ENCODE results near the gene LARP4B. TPM values are rescaled to one million over a fixed set of nuclear protein-coding genes. Genes with fewer than 3 reads are reported as not detected.

LARP4B gene
- 15.2 and 24.3 TPM in 2 replicates for total RNA-seq (2014; rRNA removed; shearing (Covaris generic))

DNA sequence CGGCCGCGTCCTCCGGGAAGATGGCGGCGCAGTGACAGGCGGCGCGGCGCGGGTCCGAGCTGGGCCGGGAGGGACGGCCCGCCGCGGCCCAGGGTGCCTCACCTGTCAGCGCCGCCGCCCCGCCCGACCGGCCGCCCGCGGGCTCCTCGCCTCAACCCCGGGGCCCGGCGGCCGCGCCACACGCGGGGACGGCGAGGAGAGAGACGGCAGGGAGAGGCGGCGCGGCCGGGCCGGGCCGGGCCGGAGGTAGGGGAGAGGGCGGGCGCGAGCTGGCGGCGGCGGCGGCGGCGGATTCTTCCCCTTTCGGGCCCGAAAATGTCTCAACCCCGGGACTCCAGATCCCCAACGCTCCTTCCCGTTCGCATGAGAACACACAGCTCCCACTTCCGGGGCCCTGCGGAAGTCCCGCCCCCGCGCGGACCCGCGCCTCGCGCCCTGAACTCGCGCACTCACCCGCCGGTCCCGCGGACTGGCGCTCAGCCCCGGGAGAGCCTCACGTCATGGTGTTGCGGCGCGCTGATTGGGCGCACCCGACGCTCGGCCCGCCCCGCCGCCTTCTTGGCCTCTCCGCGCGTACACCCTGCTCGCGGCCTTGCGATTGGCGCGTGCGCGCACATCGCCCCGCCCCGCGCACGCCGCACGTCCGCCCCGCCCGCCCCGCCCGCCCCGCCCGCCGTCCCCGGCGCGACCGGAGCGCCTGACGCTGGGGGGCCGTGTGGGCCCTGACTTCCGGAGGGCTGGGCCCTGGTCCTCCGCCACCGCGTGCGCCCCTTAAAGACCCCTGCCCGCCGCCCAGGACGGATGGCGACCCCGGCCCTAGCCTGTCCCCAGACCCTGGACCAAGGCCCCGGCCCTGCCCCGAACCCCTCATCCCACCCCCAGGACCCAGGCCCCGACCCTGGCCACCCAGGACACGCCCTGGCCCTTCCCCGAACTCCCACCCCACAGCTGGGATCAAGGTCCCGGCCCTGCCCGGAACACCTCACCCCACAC is at the start of gene LARP4B:
LARP4B (minus strand) TSS at position 380 of the 993 bp plus-strand sequence. CDS start 45,984 bp downstream, outside the sequence.
- in situ Hi-C loops (cut with HindIII; ENCODE audit: low sequenced_read_pairs): no loop called here

DNA sequence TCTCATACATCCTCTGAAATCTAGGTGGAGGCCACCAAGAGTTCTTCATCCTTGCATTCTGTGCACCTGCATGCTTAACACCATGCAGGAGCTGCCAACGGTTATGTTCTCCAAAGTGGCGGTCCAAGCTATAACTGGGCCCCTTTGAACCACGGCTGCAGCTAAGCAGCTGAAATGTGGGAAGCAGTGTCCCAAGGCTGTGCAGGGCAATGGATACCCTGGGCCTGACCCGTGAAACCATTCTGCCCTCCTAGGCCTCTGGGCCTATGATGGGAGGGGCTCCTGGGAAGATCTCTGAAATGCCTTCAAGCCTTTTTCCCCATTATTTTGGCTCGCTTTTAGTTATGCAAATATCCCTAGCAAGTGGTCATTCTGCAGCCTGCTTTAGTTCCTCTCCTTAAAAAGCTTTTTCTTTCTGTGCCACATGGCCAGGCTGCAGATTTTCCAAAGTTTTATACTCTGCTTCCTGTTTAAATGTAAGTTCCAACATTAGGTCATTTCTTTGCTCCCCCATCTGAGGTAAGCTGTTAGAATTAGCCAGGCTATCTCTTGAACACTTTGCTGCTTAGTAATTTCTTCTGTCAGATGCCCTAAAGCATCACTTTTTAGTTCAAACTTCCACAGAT is 49.1 kb upstream of the LARP4B start:
- in situ Hi-C loops (cut with HindIII; ENCODE audit: low sequenced_read_pairs): loop anchor here (10.0 kb wide), 1 partner anchor 136 kb away; no protein-coding TSS in a partner anchor
- no peak for DNase-seq (ENCODE audit: low spot score)

More for the DNA sequence above, at the start of gene LARP4B:
- peak; percentile 96 for DNase-seq (ENCODE audit: low spot score)

DNA sequence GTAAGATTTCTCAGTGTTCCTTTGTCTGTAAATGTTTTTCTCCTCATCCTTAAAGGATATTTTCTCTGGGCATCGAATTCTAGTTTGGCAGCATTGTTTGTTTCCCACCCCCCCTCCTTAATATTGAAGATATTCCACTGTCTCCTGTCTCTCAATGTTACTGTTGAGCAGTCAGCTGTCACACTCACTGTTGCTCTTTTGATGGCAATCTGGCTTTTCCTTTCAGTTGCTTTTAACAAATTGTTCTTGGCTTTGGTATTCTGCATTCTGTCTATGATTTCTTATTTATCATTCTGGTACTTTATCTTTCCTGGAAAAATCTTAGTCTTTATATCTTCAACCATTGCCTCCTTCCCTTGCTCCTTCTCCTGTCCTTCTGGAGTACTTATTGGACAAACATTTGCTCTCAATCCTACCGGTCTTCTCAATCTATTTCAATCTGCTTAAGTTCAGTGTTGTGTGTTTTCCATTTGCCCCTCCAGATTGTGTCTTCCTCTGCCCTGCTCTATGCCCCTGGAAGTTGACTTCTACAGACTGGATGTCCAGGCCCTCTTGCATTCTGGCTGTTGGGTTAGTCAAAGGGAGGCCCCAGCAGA is 47.4 kb upstream of the LARP4B start:
- in situ Hi-C loops (cut with HindIII; ENCODE audit: low sequenced_read_pairs): no loop called here
- no peak for DNase-seq (ENCODE audit: low spot score)

DNA sequence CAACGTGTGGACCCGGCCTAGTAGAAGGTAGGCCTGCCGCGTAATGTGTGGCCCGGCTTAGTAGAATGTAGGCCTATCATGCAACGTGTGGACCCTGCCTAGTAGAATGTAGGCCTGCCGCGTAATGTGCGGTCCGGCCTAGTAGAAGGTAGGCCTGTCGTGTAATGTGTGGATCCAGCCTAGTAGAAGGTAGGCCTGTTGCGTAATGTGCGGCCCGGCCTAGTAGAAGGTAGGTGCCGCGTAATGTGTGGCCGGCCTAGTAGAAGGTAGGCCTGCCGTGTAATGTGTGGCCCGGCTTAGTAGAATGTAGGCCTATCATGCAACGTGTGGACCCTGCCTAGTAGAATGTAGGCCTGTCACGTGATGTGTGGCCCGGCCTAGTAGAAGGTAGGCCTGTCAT is 44.8 kb upstream of the LARP4B start:
- no peak for DNase-seq (ENCODE audit: low spot score)
- in situ Hi-C loops (cut with HindIII; ENCODE audit: low sequenced_read_pairs): no loop called here

DNA sequence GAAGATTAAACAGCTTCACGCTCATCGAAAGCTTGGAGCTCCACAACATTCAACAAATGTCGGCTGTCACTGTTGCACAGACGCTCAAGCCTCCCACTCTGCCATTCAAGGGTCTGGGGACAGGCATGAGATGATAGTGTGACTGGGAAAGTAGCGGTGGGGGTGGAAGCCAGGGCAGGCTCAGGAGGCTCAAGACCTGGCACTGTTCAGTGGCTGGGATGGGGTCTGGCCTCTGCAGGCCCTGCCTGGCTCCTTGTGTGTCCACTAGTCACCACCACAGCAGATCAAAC is 43.2 kb upstream of the LARP4B start:
- in situ Hi-C loops (cut with HindIII; ENCODE audit: low sequenced_read_pairs): no loop called here

DNA sequence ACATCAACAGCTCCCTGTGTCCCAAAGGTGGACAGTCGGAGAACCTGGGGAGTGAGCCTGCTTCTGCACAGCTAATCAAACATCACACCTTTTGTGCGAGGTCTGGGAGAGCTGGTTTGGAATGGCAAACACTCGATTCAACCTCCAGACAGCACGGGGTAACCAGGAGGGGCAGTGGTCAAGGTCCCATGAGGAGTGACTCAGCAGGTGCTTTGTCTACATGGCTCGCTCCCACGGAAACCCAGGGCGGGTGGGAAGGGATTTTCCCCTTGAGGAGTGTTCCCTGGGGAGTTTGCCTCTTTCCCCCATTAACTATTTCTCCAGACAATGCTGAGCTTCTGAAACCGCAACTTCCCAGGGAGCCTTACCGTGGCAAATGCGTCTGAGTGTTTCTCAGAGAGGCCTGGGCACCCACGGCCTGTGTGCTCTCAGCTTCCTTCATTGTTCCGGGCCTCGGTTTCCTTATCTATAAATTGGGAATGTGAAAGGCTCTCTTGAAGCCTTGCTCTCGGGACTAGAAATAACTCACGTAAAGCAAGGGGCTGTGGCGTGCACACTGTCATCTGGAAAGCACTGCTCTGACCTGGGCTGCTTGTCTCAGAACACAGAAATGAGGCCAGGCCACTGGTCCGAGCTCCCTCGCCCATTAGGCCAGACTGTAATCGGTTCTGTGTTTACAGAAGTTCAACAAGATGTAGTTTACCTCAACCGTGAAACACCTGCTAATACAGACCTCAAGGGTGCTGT is 42.7 kb upstream of the LARP4B start:
- no peak for DNase-seq (ENCODE audit: low spot score)
- in situ Hi-C loops (cut with HindIII; ENCODE audit: low sequenced_read_pairs): no loop called here

More for the DNA sequence above, 43.2 kb upstream of the LARP4B start:
- no peak for DNase-seq (ENCODE audit: low spot score)

DNA sequence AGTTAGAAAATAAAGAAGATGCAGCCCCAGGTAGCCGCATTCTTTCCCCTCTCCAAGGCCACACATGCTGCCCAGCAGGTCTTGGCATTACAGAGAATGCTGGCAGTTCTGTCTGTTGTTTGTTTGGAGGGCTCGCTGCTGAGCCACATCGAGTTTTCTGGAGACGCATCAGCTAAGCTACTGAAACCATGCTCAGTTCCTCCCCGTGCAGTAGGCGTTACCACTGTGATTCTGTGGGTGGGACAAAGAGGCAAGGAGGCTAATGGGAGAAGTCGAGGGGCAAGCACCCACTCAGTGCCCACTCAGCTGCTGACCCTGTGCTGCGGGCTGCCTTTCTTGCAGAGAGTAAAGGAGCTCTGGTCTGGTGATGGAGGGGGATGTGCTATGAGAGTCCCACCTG is 41.3 kb upstream of the LARP4B start:
- DNase-seq (ENCODE audit: low spot score): peak; percentile 89
- in situ Hi-C loops (cut with HindIII; ENCODE audit: low sequenced_read_pairs): no loop called here

DNA sequence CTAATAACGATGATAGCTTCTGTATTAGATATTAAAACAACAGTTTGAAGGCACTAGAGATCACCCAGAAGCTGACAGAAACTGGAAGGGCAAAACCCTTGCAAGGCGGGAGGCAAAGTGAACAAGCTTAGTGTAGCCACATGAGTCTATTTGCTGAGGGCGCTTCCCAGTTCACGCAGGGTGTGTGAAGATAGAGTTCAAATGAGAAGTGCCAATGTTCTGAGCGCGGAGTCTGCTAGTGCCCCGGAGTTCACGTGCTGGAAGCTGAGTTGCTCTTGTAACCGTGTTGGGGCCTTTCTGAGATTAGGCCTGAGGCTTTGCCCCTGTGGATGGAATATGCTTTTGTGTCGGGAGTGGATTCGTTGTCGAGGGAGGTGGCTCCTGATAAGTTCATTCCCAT is 40.1 kb upstream of the LARP4B start:
- in situ Hi-C loops (cut with HindIII; ENCODE audit: low sequenced_read_pairs): no loop called here
- DNase-seq (ENCODE audit: low spot score): no peak

DNA sequence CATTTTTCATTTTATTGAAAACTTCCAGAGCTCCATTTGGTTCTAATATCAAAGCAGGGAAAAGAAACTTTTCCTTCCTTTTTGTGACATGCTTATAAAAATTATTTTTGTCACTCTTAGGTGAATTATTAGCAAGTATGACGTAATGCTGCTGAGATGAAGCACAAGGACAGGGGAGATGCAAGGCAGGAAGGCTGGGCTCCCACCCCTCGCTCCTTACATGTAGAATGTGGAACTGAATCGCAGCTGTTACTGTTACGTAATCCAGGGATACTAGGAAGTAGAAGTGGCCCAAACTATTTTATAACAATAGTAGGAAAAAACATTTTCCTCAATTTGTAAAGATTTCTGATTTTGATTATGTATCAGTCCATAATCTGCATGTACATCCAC is 39.6 kb upstream of the LARP4B start:
- in situ Hi-C loops (cut with HindIII; ENCODE audit: low sequenced_read_pairs): no loop called here
- DNase-seq (ENCODE audit: low spot score): peak; percentile 18

DNA sequence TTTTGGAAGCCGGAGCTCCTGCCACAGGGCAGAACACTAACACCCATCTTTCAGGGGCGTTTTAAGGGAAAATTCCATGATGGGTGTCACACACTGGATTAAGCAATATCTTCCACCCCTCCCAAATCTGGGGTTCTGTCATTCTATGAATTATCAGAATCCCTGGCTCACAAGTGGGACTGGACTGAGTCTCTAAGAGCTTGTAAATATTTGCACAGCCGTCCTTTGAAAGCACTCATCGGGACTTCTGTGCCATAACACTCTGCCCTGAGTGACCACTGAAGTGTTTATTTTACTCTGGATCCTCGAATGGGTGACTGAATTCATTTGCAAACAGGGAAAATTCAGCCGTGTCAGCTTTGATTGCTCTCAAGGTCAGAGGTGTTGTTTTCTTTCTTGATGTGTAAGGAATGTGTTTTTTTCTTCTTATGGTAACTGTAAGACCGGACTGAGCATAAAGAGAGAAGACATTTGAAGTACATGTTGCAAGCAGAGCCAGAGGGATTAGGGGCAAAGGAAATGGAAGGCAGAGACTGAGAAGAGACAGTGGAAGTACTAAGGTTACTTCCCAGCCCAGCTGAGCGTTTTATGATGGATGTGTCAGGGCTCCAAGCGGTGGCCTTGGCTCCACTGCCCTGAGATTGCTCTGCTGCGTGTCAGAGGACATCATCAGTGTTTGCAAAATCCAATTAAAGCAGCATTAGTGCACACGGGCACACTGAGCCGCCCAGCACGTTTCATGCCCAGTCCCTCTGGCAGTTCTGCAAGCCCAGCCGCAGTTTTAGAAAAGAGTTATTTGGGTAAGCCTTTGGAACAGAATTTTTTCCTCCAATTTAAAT is 39.0 kb upstream of the LARP4B start:
- in situ Hi-C loops (cut with HindIII; ENCODE audit: low sequenced_read_pairs): no loop called here

DNA sequence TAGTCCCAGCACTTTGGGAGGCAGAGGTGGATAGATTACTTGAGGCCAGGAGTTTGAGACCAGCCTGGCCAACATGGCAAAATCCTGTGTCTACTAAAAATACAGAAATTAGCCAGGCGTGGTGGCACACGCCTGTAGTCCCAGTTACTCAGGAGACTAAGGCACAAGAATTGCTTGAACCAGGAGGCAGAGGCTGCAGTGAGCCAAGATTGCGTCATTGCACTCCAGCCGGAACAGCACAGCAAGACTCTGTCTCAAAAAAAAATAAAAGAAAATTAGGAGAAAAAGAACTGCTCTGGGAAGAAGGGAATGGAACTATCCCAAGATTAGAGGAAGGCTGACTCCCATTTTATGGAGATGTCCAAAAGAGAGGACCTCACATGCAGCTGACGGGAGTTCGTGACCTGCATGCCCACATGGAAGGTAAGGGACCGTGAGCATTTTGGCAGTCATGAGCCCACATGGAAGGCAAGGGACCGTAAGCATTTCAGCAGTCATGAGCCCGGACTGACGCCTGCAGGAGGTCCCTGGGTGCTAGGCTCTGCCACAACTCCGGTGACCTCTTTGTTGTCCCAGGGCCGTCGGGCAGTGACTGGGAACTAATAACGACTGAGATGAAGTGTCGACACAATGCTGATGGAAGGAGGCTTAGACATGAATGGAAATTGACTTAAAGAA is 38.1 kb upstream of the LARP4B start:
- DNase-seq (ENCODE audit: low spot score): no peak
- in situ Hi-C loops (cut with HindIII; ENCODE audit: low sequenced_read_pairs): loop anchor here (5.0 kb wide), 1 partner anchor 102 kb away; no protein-coding TSS in a partner anchor

More for the DNA sequence above, 39.0 kb upstream of the LARP4B start:
- peak; percentile 67 for DNase-seq (ENCODE audit: low spot score)

DNA sequence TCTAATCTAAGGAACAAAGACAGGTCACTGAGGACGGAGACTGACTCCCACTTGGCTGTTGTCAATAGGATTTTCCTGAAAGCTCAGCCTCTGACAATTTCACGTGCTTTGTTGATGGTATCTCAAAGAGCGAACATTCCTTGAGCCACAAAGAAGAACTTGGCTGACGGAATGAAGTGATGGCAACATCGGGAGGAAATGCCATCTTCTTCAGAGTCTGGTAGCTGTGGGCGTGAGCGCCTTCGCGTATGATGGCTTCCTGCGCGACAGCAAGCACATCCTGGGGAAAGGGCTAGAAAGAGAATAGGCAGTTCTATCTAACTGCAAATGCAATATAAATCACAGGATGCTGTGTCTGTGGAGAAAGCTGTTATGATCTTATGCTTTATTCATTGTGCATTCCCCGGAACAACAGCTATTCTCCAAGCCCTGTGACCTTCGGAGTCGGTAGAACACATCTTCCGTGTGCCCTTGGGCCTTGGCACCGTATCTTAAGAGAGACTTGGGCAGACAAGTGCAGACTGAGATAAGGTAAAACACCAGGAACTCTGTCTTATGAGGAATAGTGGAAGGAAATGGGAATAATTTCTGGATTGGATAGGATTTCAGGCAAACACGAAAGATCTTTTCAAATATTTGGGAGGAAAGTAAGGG is 37.2 kb upstream of the LARP4B start:
- in situ Hi-C loops (cut with HindIII; ENCODE audit: low sequenced_read_pairs): loop anchor here (5.0 kb wide), 1 partner anchor 101 kb away; no protein-coding TSS in a partner anchor
- no peak for DNase-seq (ENCODE audit: low spot score)

DNA sequence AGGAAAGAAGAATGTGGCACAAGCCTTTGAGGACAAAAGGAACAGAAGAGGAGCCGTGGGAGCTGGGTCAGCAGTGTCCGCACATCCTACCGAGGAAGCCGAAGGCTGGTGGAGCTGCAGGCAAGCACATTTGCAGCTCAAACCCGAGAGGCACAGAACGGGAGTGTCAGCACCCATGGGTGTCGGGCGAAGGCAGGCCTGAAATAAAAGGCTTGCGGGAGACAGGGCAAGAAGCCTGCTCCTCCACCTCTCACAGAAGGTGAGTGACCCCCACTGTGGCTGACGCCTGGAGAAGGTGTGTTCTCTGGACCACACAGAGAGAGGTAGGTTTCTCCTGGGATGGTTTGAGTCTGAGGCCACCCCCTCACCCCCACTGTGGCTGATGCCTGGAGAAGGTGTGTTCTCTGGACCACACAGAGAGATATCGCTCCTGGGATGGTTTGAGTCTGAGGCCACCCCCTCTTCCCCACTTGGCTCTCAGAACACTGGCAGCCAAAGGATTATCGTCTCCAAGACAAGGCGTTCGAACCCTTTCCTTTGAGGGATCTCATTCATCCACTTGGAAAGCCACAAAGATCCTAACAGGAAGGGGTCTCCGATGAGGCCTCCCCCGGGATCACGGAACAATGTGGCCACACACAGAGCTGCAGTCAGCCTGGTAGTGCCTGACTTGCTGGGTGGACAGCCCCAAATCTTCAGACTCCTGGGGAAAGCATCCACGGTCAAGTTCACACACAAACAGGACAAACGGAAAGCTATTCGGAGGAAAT is 35.1 kb upstream of the LARP4B start:
- in situ Hi-C loops (cut with HindIII; ENCODE audit: low sequenced_read_pairs): loop anchor here (5.0 kb wide), 1 partner anchor 99 kb away; no protein-coding TSS in a partner anchor
- DNase-seq (ENCODE audit: low spot score): no peak

DNA sequence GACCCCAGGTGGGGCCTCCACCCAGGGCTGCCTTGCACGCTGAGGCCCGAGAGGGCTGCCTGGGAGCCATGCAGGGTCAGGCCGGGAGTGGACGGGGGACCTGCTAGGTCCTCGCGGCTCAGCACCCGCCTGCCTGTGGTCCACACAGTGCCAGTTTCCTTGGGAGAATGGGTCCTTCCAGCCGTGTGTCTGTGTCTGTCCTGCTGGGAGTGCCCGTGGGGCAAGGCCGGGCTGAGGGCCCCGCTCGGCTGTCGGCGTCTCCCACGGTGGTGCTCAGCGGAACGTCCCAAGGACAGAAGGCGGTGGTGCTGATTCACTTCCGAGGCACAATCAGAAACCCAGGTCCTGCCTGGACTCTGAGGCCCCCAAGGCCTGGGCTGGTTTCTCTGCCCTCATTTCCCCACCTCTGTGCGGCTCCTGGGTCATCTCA is 33.5 kb upstream of the LARP4B start:
- in situ Hi-C loops (cut with HindIII; ENCODE audit: low sequenced_read_pairs): loop anchor here (5.0 kb wide), 1 partner anchor 98 kb away; no protein-coding TSS in a partner anchor
- DNase-seq (ENCODE audit: low spot score): no peak

DNA sequence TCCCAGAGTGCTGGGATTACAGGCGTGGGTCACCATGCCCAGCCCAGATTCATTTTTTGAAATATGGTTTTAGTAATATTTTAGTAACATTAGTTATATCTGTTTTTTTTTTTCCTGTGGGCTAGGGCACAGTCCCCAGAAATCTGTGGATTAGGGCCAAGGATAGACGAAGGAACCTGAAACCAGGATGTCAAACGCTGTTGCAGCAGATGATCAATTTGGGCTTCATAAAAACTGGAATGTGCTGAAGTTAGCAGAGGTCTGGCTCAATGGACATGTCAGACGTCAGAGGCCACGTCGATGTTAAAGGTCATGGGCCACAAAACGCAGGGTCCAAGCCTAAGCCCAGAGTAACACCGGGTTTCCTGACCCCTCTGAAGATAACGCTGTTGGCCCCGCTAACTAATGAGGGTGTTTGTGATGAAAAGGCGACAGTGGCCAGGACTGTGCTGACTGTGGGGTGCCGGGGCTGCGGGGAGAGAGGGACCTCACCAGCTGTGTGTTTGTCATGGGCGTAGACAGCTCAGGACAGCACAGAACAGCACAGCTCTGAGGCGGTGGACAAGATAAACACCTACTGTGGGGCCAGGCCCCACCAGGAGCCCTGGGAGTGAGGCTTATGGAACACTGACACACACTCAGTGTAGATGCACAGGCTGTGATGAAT is 32.9 kb upstream of the LARP4B start:
- DNase-seq (ENCODE audit: low spot score): no peak
- in situ Hi-C loops (cut with HindIII; ENCODE audit: low sequenced_read_pairs): no loop called here

DNA sequence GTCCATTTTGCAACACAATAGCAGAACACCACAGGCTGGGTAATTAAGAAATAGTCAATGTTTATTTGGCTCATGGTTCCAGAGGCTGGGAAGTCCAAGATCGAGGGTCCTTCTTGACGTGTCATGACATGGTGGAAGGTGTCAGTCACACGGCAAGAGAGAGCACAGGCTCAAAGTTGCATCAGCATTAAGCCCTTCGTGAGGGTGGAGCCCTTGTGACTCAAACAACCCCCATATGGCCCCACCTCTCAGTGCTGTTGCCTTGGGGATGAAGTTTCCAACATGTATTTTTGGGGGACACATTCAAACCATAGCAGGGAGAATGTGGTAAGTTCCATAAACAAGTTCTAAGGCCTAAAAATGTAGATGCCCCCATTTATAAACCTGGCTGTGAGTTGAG is 32.1 kb upstream of the LARP4B start:
- in situ Hi-C loops (cut with HindIII; ENCODE audit: low sequenced_read_pairs): no loop called here

More for the DNA sequence above, 32.1 kb upstream of the LARP4B start:
- DNase-seq (ENCODE audit: low spot score): no peak

Measured in G401 (cell line).